ENCODE measurements around the gene HELT. TPM values are rescaled to one million over a fixed set of nuclear protein-coding genes. Genes with fewer than 3 reads are reported as not detected.

The HELT gene
- total RNA-seq, 6 experiments from 2014 or later, result not detected

GRCh38 chr4:185011408-185011807, 6.9 kb upstream of the HELT start:
- DNase-seq, result no peak
- peak; percentile 69 for TF ChIP-seq CTCF (IDR thresholded peaks at IDR 0.05)
- peaks cover 50% of the 10 kb centered on the region for H3K27me3 Mint-ChIP-seq (ENCODE audit: insufficient read depth)
- H3K4me1 Mint-ChIP-seq (ENCODE audit: low read depth), result peaks cover 11% of the 10 kb centered on the region; the same call in 1 of the 2 replicates
- H3K9me3 Mint-ChIP-seq, result no peaks in the 10 kb centered on the region
- H3K4me3 Mint-ChIP-seq, result no peak overlapping the region
- H3K27ac Mint-ChIP-seq, result no peak overlapping the region
- no peaks in the 10 kb centered on the region for H3K36me3 Mint-ChIP-seq (ENCODE audit: low read depth)

GRCh38 chr4:185013417-185014125, 4.7 kb upstream of the HELT start:
- Mint-ChIP-seq H3K27ac (no peak overlapping the region), H3K4me3 (peak overlapping the region; percentile 24; the same call in 1 of the 2 replicates), H3K27me3 (ENCODE audit: insufficient read depth) (peaks cover 57% of the 10 kb centered on the region), H3K9me3 (no peaks in the 10 kb centered on the region), H3K36me3 (ENCODE audit: low read depth) (no peaks in the 10 kb centered on the region), H3K4me1 (ENCODE audit: low read depth) (peaks cover 11% of the 10 kb centered on the region; the same call in 1 of the 2 replicates)
- no peak for DNase-seq
- no peak for TF ChIP-seq CTCF (IDR thresholded peaks at IDR 0.05)

- peak; percentile 35 for TF ChIP-seq CTCF (IDR thresholded peaks at IDR 0.05)
- Mint-ChIP-seq H3K27me3 (ENCODE audit: insufficient read depth) (peaks cover 60% of the 10 kb centered on the region), H3K36me3 (ENCODE audit: low read depth) (no peaks in the 10 kb centered on the region), H3K27ac (no peak overlapping the region), H3K4me1 (ENCODE audit: low read depth) (peaks cover 11% of the 10 kb centered on the region; the same call in 1 of the 2 replicates), H3K9me3 (no peaks in the 10 kb centered on the region), H3K4me3 (no peak overlapping the region)
- no peak for DNase-seq
Measured at GRCh38 chr4:185015108-185015507, 3.2 kb upstream of the HELT start.

GRCh38 chr4:185016101-185016940, 2.0 kb upstream of the HELT start:
- peaks cover 57% of the 10 kb centered on the region for H3K27me3 Mint-ChIP-seq (ENCODE audit: insufficient read depth)
- H3K36me3 Mint-ChIP-seq (ENCODE audit: low read depth), result no peaks in the 10 kb centered on the region
- no peak; the same call in 1 of the 2 replicates for TF ChIP-seq CTCF (IDR thresholded peaks at IDR 0.05)
- H3K9me3 Mint-ChIP-seq, result no peaks in the 10 kb centered on the region
- DNase-seq, result no peak
- H3K4me3 Mint-ChIP-seq, result no peak overlapping the region
- no peak overlapping the region for H3K27ac Mint-ChIP-seq
- H3K4me1 Mint-ChIP-seq (ENCODE audit: low read depth), result peaks cover 11% of the 10 kb centered on the region; the same call in 1 of the 2 replicates

GRCh38 chr4:185016946-185017758, 1.1 kb upstream of the HELT start:
- H3K27ac Mint-ChIP-seq, result no peak overlapping the region
- no peak for TF ChIP-seq CTCF (IDR thresholded peaks at IDR 0.05)
- H3K4me3 Mint-ChIP-seq, result no peak overlapping the region
- H3K27me3 Mint-ChIP-seq (ENCODE audit: insufficient read depth), result peaks cover 60% of the 10 kb centered on the region
- no peaks in the 10 kb centered on the region for H3K9me3 Mint-ChIP-seq
- DNase-seq, result no peak
- H3K36me3 Mint-ChIP-seq (ENCODE audit: low read depth), result no peaks in the 10 kb centered on the region
- peaks cover 16% of the 10 kb centered on the region; the same call in 1 of the 2 replicates for H3K4me1 Mint-ChIP-seq (ENCODE audit: low read depth)
